GM23338 (cell line): Measurements from ENCODE around the gene FAM167B.

Experiments used
- CTCF ChIP-seq, 2 experiments: fragments of 200-600 bp in 1 of 2; sonication (generic) in 1 of 2; conservative IDR thresholded peaks; 2 replicates each; pipeline versions ENCODE4 v1.5.1 to v1.6.1; 2016 to 2017; ENCODE audit warnings: antibody characterized with exemption in 2 of 2, low read depth in 2 of 2, mild to moderate bottlenecking in 2 of 2, moderate library complexity in 1 of 2
- EZH2 ChIP-seq: fragments of 200-600 bp; sonication (generic); IDR thresholded peaks from one replicate; pipeline ENCODE4 v1.8.0; 2017; ENCODE audit warnings: antibody characterized with exemption, mild to moderate bottlenecking, low read depth; ENCODE audit not compliant: unreplicated experiment
- EZH2phosphoT487 ChIP-seq: fragments of 200-600 bp; sonication (generic); IDR thresholded peaks from one replicate; pipeline ENCODE4 v1.8.1; 2018; ENCODE audit warnings: antibody characterized with exemption; ENCODE audit not compliant: unreplicated experiment
- JUNB ChIP-seq: IDR thresholded peaks from one replicate; pipeline ENCODE4 v1.6.1; 2016; ENCODE audit warnings: antibody characterized with exemption; ENCODE audit not compliant: unreplicated experiment
- POLR2AphosphoS5 ChIP-seq: IDR thresholded peaks from 2 replicates; pipeline ENCODE4 v1.6.1; 2016; ENCODE audit warnings: antibody characterized with exemption, low read depth

- TF ChIP-seq CTCF (conservative IDR thresholded peaks at IDR 0.05; ENCODE audit: low read depth in 2 of 2) (no peak), POLR2AphosphoS5 (no peak), EZH2 (no peak), JUNB (no peak), EZH2phosphoT487 (no peak)
Observed at GRCh38 chr1:32286763-32287162, 39.7 kb downstream of the FAM167B start.
